Fibroblast of the conjunctiva (primary cell): Measurements from ENCODE around the gene GSTT4.
"Not testable (repeated sequence)": the region's sequence is repeated elsewhere in the genome, so short reads cannot be mapped to it uniquely, and the experiment has no call there.

Source experiments
- DNase-seq: peaks from one replicate; pipeline ENCODE4 v3.0.0-alpha.2; 2010; ENCODE audit warnings: low read depth

GSTT4 gene

DNA sequence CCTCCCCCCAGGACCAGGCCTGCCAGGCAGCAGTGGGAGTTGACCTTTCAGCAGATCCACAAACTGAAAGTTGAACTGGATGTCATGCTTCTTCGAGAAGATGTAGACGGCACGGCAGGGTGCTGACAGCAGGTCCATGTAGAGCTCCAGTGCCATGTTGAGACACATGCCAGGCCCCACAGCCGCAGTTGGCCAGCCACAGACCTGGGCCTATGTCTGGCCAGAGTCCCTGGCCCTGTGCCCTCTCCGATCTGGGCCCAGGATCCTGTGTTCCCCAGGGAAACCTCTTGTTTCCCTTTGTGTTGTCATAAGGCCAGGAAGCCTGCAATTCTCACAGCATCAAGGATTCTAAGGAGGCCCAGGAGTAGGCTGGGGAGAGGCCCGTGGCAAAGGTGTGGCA lies at the start of gene GSTT4:
Gene GSTT4 (minus strand): TSS at position 253 of the 400 bp plus-strand sequence. CDS start 97 bp downstream, at position 156.
- DNase-seq = no peak

DNA sequence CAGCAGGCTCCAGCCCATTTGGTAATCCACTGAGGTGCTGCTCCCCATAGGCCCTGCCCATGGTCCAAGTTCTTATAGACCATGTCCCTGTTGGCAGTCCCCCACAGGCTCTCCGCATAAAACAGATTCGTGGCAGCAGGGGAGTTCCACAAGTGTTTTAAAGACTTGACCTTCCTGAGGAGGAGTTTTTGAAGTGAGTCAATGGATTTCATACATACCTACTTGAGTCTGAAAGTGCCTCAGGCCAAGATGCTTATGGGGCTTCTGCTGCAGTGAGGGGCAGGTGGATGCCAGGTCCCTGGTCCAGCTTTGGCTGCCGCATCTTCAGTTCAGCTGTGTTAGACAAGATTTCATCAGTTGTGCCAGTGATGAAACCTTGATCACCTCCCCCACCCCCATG lies 49.1 kb upstream of the GSTT4 start:
- DNase-seq = no peak

DNA sequence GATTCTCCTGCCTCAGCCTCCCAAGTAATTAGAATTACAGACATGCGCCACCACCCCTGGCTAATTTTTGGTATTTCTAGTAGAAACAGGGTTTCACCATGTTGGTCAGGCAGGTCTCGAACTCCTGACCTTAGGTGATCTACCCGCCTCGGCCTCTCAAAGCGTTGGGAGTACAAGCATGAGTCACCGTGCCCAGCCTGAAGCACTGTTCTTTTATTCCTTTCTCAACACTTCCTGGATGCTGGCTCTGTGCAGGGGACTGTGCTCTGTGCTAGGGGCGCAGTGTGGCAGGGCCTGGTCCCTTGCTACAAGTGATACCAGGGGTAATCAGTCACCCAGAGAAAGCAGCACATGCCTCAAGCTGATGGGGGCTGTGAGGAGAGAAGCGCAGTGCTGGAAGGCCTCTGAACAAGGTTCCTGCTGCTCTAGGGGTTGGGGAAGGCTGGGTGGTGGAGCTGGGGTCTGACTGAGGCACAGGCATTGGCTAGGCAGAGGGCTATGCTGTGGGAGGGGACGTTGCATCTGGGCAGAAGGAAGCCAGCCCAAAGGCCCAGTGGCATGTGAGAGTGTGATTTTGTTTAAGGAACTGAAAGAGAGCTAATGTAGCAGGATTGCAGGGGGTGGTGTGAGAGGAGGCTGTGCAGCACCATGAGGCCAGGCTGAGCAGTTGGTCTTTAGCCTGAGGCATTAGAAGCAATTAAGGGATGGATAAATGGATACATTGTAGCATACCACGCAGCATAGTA lies 48.4 kb upstream of the GSTT4 start:
- no peak for DNase-seq

DNA sequence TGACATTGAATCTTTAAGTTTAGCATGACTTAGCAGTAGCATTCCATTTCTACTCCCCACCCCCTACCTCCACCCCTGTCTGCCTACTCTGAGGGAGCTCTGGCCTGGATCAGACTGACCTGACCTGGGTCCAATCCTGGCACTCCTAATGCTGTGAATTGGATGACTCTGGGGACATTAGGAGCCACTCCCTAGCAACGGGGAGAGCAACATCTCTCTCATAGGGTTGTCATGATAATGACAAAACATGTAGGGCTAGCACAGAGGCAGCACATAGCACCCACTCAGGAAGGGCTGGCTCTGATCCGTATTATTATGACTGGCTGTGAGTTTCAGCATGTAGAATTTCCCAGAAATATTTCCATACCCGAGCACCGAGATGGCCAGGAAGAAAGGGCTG lies 46.3 kb upstream of the GSTT4 start:
- DNase-seq = no peak

DNA sequence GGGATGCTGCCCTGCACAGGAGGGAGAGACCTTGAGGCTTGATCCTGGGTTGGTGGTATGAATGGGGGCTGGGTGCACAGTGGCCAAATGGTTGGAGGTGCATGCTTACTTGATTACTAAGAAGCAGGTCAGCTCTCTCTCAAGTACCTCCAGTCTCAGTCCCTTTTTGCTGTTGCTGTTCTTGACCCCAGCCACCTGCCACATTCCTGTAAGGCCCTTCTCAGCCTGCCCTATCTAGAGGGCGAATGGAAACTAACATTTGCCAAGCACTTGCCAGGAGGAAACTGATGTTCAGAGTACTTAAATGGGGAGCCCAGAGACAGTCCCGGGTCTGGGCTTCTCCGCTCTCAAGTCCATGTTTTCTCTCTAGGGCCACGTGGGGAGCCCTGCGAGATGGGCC lies 45.8 kb upstream of the GSTT4 start:
- no peak for DNase-seq

DNA sequence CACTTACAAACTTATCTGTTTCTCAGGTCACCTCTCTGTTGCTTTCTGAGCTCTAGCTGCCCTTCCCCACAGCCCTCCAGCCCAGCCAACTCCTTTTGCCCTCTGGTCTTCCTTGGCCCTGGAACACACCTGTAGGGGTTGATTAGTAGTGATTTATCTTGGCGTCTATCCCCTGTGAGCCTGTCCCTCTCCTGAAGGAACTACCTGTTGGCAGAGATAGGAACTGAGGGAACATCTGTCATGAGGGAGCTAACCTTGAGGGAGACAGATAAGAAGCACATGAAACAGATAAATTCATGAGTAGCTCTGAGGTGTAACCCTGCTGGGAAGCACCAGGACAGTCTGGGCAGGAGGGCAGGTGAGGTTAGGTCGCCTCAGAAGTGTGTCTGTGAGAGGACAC lies 44.7 kb upstream of the GSTT4 start:
- no peak for DNase-seq

DNA sequence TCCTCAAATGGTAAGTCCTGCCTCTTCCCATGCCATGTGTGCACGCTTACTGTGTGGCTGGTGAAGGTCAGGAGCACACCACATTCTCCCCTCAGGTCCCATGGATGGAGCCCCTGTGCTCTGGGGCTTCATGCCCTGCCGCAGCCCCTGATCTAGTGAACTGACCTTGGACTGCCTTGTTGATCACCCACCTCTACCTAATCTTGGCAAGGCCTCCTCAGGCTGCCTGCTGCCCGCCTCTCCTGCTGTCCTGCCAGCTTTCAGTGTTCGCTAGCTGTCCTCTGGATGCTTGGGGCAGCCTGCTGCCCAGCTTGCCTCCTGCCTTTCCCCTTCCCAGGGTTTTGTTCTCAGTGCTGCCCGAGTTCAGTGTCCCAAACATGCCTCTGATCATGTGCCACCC lies 44.0 kb upstream of the GSTT4 start:
- DNase-seq = no peak

DNA sequence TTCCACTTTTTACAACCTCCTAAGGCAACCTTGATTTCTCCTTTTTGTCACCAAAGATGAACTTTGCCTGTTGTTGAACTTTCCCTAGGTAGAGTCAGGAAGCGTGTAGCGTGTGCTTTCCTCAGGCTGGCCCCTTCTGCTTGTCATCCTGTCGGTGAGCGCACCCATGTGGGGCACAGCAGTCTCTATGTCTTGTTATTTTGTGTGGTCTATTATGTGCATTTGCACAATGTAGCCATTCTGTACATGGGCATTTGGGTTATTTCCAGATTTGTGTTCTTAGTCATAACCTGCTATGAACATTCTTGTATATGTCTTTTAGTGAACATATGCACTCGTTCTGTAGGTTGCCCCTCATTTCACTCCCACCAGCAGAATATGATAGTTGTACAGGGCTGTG lies 40.8 kb upstream of the GSTT4 start:
- DNase-seq = no peak

DNA sequence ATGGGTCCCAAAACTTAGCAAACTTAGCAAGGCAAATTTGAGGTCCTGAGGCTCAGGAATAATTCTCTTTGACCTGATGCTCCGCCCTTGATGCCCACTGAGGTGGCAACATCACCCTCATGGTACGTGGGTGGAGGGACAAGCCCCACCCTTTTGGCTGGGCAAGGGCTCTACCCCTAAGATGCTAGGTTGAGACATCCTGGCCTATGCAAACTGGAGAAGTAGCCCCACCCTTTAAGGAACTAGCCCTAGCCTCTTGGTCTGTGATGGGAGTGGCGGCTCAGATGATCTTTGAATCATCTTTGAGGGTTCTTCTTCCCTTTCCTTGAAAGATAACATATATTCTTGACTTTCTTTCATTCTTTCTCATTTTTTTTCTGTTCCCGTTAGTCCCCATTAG lies 38.7 kb upstream of the GSTT4 start:
- DNase-seq = no peak

DNA sequence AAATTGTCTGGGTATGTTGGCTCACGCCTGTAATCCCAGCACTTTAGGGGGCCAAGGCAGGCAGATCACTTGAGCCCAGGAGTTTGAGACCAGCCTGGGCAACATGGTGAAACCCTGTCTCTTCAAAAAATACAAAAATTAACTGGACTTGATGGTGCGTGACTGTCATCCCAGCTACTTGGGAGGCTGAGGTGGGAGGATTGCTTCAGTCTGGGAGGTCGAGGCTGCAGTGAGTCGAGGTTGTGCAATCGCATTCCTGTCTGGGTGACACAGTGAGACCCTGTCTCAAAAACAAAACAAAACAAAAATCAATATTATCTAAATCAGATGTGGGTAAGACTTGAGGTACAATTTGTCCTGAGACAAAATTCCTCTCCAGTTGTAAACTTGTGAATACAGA lies 38.2 kb upstream of the GSTT4 start:
- not testable (repeated sequence) for DNase-seq

DNA sequence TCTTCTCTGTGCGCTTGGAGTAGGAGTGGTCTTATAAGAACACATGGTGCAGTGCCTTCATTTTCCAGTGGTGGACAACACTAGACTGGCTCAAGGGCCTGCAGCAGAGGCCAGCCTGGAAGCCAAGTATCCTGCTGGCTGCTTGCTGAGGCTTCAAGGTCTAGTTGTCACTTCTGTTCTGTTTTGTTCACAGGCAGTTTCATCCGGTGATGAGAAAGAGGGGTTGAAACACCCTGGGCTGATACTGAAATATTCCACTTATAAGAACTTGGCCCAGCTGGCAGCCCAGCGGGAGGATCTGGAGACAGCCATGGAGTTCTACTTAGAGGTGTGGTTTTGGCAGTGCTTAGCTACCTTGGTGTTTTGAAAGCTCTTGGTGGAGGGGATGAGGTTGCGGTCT lies 35.7 kb upstream of the GSTT4 start:
- DNase-seq = no peak

DNA sequence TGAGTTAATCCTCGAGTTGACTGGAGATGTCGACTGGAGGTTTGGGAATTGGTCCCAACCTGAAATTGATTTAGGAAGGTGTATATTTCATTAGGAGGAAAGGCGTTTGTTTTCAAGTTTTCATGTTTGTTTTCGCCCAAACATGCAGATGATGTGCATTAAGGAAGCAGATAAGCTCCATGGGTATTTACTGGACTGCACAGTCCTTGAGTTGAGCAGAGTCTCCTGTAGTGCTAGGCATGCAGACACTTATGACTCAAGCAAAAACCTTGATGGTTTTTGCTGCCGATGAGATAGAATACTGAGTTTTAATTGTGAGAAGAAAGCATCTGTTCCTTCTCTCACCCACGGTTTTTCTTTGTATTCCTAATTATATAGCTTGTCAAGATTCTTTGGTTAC lies 33.8 kb upstream of the GSTT4 start:
- DNase-seq = no peak

DNA sequence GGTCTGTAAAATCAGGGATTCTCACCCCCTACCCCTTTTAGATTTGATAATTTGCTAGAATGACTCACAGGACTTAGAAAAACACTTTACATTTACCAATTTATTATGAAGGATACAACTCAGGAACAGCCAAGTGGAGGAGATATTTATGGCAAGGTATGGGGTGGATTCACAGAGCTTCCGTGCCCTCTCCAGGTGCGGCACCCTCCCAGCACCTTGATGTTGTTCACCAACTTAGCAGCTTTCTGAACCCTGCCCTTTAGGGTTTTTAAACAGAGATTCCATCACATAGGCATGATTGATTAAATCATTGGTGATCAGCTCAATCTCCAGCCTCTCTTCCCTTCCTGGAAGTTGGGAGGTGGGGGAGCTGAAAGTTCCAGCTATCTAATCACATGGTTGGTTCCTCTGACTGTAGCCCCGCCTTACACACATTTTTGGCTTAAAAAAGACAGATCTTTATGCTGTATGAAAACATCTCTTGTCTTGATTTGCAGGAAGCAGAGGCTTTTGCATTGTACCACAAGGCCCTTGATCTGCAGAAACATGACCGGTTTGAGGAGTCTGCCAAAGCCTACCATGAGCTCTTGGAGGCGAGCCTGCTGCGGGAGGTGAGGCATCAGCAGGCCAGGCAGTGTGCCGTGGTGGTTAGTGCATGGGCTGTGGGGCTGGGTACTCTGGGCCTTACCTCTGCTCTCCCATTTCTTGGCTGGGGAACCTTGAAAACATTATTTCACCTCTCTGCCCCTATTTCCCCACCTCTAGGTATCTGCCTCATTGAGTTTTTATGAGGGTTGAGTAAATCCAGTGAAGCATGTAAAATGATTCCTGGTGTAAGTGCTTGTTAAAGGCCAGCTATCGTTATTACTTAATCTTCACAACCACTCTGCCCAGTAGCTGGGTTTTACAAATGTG lies 32.9 kb upstream of the GSTT4 start:
- DNase-seq = no peak

DNA sequence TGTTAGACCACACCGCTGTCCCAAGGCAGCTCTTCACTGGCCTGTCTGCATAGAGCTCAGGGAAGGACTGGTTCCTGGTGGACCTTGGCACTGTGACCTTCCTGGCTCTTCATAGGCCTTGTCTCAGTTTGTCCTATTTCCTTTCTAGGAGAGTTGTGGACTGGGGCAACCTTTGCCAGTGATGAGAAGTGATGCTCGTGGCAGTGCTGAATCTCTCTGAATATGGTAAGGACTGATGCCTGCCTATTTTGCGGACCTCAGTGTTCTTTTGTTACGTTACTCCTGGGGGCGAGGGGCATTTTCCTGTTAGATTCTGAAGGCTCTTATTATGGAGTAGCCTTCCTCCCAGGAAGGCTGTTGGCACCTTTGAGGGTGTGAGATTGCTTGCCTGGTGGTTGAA lies 30.0 kb upstream of the GSTT4 start:
- no peak for DNase-seq

DNA sequence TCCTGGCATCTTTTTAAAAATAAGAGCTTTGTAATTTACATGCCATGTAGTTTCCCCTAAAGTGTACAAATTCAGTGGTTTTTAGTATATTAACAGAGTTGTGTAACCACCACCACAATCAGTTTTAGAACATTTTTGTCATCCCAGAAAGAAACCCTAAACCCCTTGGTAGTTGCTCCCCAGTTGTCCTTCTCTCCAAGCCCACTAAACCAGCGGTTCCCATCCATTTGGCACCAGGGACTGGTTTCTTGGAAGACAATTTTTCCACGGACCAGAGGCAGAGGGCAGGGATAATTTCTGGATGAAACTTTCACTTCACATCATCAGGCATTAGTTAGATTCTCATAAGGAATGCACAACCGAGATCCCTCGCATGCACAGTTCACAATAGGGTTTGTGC lies 28.5 kb upstream of the GSTT4 start:
- no peak for DNase-seq

DNA sequence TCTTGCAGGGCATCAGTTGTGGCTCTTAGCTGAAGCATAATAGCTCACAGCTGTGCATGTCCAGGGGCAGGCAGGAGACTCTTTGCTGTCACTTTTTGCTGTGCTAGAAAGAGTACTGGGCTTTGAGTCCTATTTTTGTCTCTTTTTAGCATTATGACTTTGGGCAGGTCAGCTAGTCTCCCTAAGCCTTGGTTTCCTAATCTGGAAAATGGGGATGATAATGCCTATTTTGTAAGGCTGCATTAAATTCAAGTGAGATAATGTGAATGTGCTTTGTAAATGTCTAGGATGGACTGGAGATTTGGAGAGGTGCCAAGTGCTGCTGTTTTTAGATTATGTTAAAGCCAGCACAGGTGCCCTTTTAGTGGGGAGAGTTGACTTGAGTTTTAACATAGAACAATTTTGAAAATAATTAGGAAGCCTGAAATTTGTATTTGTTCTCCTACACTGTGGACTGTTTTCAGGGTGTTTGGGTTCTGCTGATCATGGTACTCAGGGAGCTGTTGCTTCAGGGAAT lies 25.0 kb upstream of the GSTT4 start:
- no peak for DNase-seq

DNA sequence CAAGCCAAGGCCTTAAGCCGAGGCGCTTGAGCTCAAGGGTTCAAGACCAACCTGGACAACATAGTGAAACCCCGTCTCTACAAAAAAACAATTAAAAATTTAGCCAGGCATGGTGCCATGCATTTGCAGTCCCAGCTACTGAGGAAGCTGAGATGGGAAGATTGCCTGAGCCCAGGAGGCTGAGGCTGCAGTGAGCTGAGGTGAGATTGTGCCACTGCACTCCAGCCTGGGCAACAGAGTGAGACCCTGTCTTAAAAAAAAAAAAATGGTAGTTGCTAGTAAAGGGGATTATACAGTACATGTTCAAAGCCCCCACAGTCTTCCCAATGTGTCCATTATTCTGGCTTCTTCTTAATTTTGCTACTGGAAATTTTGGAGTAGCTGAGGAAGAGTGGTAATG lies 24.1 kb upstream of the GSTT4 start:
- no peak for DNase-seq

DNA sequence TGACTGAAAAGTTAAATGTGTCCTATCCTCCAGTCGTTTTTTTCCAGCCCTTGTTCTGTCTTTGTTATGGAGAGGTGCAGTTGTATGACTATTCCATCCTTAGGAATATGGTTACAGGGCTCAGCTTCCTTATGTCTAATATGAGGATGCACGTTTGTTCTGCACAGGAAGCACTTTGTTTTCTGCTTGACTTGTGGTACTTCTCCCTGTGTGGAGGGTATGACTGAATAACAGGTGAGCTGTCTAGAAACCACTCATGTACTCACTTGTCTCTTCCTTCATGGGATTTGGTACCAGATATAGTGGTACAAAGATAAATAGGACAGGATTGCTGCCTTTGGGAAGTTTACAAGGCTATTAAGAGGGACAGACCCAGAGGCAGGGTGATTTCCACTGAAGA lies 23.3 kb upstream of the GSTT4 start:
- DNase-seq = no peak

DNA sequence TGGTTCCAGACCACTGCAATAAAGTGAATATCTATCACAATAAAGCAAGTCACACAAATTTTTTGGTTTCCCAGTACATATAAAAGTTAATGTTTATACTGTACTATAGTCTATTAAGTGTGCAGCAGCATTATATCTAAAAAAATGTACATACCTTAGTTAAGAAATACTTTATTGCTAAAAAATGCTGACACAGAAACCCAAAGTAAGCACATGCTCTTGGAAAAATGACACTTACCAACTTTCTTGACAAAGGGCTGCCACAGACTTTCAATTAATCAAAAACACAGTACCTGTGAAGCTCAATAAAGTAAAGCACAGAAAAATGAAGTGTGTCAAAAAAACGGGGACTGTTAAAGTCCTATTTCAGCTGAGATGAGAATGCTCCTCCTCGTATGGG lies 22.7 kb upstream of the GSTT4 start:
- no peak for DNase-seq

DNA sequence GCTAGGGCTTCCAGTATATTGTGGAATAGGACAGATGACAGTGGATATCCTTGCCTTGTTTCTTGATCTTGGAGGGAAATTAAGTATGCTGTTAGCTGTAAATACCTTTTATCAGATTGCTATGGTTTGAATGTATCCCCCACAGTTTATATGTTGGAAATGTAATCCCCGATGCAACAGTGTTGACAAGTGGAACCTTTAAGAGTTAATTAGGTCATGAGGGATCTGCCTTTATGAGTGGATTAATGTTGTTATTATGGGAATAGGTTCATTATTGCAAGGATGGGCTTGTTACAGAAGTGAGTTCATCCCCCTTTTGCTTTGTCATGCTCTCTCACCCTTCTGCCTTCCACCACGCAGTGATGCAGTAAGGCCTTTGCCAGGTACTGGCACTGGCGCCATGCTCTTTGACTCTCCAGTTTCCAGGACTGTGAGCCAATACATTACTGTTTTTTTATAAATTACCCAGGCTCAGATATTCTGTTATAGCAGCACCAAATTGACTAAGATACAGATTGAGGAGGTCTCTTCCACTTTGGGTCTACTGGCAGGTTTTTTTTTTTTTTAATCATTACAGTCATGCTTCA lies 22.2 kb upstream of the GSTT4 start:
- no peak for DNase-seq

DNA sequence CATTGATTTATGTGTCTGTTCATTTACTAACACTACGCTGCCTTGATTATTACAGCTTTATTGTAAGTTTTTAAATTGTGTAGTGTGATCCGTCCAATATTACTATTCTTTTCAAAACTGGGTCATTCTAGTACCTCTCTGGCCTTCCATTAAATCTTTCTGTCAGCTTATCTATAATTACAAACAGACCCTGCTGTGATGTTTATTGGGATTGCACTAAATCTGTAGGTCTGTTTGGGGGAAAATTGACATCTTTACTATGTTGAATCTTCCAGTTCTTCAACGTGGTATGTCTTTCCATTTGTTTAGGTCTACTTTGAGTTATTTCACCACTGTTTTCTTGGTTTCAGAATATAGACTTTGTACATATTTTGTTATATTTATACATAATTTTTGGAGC lies 21.5 kb upstream of the GSTT4 start:
- DNase-seq = no peak

DNA sequence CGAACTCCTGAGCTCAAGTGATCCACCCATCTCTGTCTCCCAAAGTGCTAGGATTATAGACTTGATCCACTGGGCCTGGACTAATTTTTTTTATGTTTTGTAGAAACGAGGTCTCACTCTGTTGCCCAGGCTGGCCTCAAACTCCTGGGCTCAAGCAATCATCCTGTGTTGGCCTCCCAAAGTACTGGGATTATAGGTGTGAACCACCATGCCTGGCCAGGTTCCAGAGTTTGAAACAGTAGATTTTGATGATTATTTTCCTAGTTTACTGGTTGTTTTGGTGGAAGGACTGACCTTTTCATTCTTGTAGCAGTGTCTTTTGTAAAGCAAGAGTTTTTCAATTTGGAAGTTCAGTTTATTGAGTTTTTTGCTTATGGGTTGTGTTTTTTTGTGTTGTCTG lies 20.8 kb upstream of the GSTT4 start:
- no peak for DNase-seq

DNA sequence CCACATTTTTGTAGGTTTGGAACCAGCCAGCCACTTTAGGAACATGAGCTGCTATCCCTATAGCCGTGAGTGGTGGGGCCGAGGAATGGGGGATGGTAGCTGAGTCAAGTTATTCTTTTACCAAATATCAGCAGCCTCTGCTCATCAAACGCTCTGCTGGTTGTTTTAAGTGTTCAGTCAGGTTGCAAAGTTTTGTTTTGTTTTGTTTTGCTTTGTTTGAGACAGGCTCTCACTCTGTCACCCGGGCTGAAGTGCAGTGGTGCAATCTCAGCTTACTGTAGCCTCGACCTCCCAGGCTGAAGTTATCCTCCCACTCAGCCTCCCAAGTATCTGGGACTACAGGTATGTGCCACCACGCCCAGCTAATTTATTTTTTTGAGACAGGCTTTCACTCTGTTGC lies 20.2 kb upstream of the GSTT4 start:
- no peak for DNase-seq
